Measurements from ENCODE around the gene EEF1AKMT1. TPM values are rescaled to one million over a fixed set of nuclear protein-coding genes. Genes with fewer than 3 reads are reported as not detected.

Gene EEF1AKMT1
- total and polyA plus RNA-seq, 2 donors (not counting 1 experiment from before 2014, with no cell fraction given) = 7.6 to 18.0 TPM

DNA sequence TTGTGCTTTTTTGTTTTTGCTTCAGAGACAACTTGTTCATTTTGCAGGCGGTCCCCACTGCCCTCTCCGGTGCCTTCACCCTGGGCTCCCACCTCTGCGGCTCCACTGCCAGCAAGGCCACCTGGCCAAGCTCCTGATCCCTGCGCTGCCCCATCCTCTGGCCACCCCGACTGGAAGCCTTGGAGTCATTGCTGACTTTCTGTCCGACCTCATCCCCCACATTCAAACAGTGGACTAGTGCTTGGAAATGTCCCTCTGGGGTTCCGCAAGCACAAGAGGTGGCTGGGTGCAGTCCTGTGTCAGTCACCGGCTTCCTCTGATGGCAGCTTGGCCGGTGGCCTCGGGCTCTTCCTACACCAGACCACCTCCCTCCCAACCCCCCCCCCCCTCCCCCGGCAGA lies 53.3 kb downstream of the EEF1AKMT1 start:
- Histone ChIP-seq H3K4me1 (ENCODE audit: control insufficient read depth, extremely low read depth, insufficient read depth, low read length) (peaks cover 3% of the 10 kb centered on the region), H3K9ac (ENCODE audit: insufficient read depth, low read length) (no peak overlapping the region), H3K79me2 (ENCODE audit: control insufficient read depth, insufficient read depth, low read length) (no peaks in the 10 kb centered on the region), H4K20me1 (ENCODE audit: control insufficient read depth, extremely low read depth, insufficient read depth, low read length) (no peaks in the 10 kb centered on the region), H3K4me3 (replicated peaks in 1 of 4; ENCODE audit: control extremely low read depth in 1 of 4, insufficient read depth in 1 of 4, low read depth in 3 of 4, low read length in 4 of 4) (no peak overlapping the region), H3K27ac (ENCODE audit: insufficient read depth, low read length) (no peak overlapping the region), H3K36me3 (ENCODE audit: control insufficient read depth, insufficient read depth, low read length) (no peaks in the 10 kb centered on the region), H2AFZ (ENCODE audit: low read length) (no peak overlapping the region), H3K27me3 (ENCODE audit: control insufficient read depth, insufficient read depth, low read length) (no peaks in the 10 kb centered on the region), H3K9me3 (ENCODE audit: control insufficient read depth, insufficient read depth, low read depth, low read length) (no peaks in the 10 kb centered on the region), H3K4me2 (ENCODE audit: extremely low read depth, insufficient read depth, low read length) (no peak overlapping the region)
- TF ChIP-seq EZH2 (IDR thresholded peaks at IDR 0.05; ENCODE audit: low read length, missing control alignments) = no peak
- TF ChIP-seq, protein P1, sequence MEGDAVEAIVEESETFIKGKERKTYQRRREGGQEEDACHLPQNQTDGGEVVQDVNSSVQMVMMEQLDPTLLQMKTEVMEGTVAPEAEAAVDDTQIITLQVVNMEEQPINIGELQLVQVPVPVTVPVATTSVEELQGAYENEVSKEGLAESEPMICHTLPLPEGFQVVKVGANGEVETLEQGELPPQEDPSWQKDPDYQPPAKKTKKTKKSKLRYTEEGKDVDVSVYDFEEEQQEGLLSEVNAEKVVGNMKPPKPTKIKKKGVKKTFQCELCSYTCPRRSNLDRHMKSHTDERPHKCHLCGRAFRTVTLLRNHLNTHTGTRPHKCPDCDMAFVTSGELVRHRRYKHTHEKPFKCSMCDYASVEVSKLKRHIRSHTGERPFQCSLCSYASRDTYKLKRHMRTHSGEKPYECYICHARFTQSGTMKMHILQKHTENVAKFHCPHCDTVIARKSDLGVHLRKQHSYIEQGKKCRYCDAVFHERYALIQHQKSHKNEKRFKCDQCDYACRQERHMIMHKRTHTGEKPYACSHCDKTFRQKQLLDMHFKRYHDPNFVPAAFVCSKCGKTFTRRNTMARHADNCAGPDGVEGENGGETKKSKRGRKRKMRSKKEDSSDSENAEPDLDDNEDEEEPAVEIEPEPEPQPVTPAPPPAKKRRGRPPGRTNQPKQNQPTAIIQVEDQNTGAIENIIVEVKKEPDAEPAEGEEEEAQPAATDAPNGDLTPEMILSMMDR (conservative IDR thresholded peaks at IDR 0.05 in 1 of 2, IDR thresholded peaks at IDR 0.05 in 1 of 2; ENCODE audit: low read depth in 1 of 2, low read length in 2 of 2) = no peak
- no peak for DNase-seq (ENCODE audit: low read depth in 2 of 2)

DNA sequence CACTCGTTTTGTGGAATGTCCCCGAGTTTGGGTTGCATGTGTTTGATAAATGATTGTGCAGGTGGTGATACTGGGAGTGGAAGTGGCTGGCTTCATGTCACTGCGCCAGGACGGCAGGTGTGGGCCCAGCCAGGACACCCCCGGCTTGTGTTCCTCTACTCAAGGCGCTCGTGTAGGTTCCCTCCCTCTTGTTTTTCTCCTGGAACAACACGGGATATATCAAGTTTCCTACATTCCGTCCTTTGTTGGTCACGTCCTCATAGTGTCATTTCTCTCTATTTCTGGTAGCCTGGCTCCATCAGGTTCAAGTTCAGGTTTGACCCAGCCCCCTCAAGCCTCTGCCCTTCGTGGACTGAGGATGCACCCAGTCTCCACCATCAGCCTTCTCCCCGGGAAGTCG lies 54.0 kb downstream of the EEF1AKMT1 start:
- TF ChIP-seq, protein P1 (conservative IDR thresholded peaks at IDR 0.05 in 1 of 2, IDR thresholded peaks at IDR 0.05 in 1 of 2; ENCODE audit: low read depth in 1 of 2, low read length in 2 of 2) = no peak
- TF ChIP-seq EZH2 (IDR thresholded peaks at IDR 0.05; ENCODE audit: low read length, missing control alignments) = no peak
- Histone ChIP-seq H4K20me1 (ENCODE audit: control insufficient read depth, extremely low read depth, insufficient read depth, low read length) (no peaks in the 10 kb centered on the region), H3K79me2 (ENCODE audit: control insufficient read depth, insufficient read depth, low read length) (no peaks in the 10 kb centered on the region), H3K9me3 (ENCODE audit: control insufficient read depth, insufficient read depth, low read depth, low read length) (no peaks in the 10 kb centered on the region), H3K9ac (ENCODE audit: insufficient read depth, low read length) (no peak overlapping the region), H2AFZ (ENCODE audit: low read length) (no peak overlapping the region), H3K36me3 (ENCODE audit: control insufficient read depth, insufficient read depth, low read length) (no peaks in the 10 kb centered on the region), H3K27me3 (ENCODE audit: control insufficient read depth, insufficient read depth, low read length) (no peaks in the 10 kb centered on the region), H3K27ac (ENCODE audit: insufficient read depth, low read length) (no peak overlapping the region), H3K4me2 (ENCODE audit: extremely low read depth, insufficient read depth, low read length) (no peak overlapping the region), H3K4me3 (replicated peaks in 1 of 4; ENCODE audit: control extremely low read depth in 1 of 4, insufficient read depth in 1 of 4, low read depth in 3 of 4, low read length in 4 of 4) (no peak overlapping the region), H3K4me1 (ENCODE audit: control insufficient read depth, extremely low read depth, insufficient read depth, low read length) (peaks cover 3% of the 10 kb centered on the region)
- no peak for DNase-seq (ENCODE audit: low read depth in 2 of 2)

DNA sequence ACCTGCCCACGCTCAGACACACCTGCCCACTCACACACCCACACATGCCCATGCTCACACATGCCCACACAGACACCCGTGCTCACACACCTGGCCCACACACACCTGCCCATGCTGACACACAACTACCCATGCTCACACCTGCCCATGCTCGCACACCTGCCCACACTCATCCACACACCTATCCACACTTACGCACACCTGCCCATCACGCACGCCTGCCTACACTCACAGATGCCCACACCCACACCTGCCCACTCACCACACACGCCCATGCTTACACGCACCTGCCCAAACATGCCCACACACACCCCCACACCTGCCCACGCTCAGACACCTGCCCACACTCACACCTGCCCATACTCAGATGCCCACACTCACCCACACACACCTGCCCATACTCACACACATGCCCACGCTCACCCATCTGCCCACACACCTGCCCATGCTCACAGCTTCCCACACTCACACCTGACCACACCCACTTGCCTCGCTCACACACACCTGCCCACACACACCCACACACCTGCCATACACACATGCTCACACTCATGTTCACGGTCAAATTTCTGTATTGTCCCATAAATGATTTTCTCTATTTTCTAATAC lies 54.7 kb downstream of the EEF1AKMT1 start:
- TF ChIP-seq, protein P1 (conservative IDR thresholded peaks at IDR 0.05 in 1 of 2, IDR thresholded peaks at IDR 0.05 in 1 of 2; ENCODE audit: low read depth in 1 of 2, low read length in 2 of 2) = no peak
- TF ChIP-seq EZH2 (IDR thresholded peaks at IDR 0.05; ENCODE audit: low read length, missing control alignments) = no peak
- H4K20me1 ChIP-seq (ENCODE audit: control insufficient read depth, extremely low read depth, insufficient read depth, low read length) = no peaks in the 10 kb centered on the region

More for the DNA sequence above, 54.7 kb downstream of the EEF1AKMT1 start:
- H2AFZ ChIP-seq (ENCODE audit: low read length) = no peak overlapping the region
- H3K27me3 ChIP-seq (ENCODE audit: control insufficient read depth, insufficient read depth, low read length) = no peaks in the 10 kb centered on the region
- H3K27ac ChIP-seq (ENCODE audit: insufficient read depth, low read length) = no peak overlapping the region
- no peaks in the 10 kb centered on the region for H3K79me2 ChIP-seq (ENCODE audit: control insufficient read depth, insufficient read depth, low read length)
- no peak overlapping the region for H3K9ac ChIP-seq (ENCODE audit: insufficient read depth, low read length)
- H3K36me3 ChIP-seq (ENCODE audit: control insufficient read depth, insufficient read depth, low read length) = no peaks in the 10 kb centered on the region
- no peak for DNase-seq (ENCODE audit: low read depth in 2 of 2)
- no peak overlapping the region for H3K4me3 ChIP-seq (replicated peaks in 1 of 4; ENCODE audit: control extremely low read depth in 1 of 4, insufficient read depth in 1 of 4, low read depth in 3 of 4, low read length in 4 of 4)
- H3K4me1 ChIP-seq (ENCODE audit: control insufficient read depth, extremely low read depth, insufficient read depth, low read length) = peaks cover 7% of the 10 kb centered on the region
- H3K4me2 ChIP-seq (ENCODE audit: extremely low read depth, insufficient read depth, low read length) = no peak overlapping the region
- no peaks in the 10 kb centered on the region for H3K9me3 ChIP-seq (ENCODE audit: control insufficient read depth, insufficient read depth, low read depth, low read length)

Measured in fibroblast of lung (primary cell).